Prostate gland (tissue), 2 donors: ENCODE results near the gene CSNK2B. TPM values are rescaled to one million over a fixed set of nuclear protein-coding genes. Genes with fewer than 3 reads are reported as not detected.

ENCODE experiments used
- DNase-seq: peaks from one replicate; pipeline ENCODE4 v3.0.0-alpha.2; 2019; ENCODE audit warnings: low spot score
- H3K27ac ChIP-seq, 2 donors: fragments of 200-600 bp; sonication (generic); 2 replicates each; pipeline ENCODE4 v1.5.1; 2017 to 2019
- H3K27me3 ChIP-seq: fragments of 200-600 bp; sonication (generic); replicated peaks from 2 replicates; pipeline ENCODE4 v1.5.1; 2019; ENCODE audit not compliant: insufficient read depth
- H3K36me3 ChIP-seq, 2 donors: fragments of 200-600 bp; sonication (generic); 1 replicate in 1 of 2; 2 replicates in 1 of 2; pipeline versions ENCODE4 v1.5.1 to v1.8.1; 2017 to 2019
- H3K4me1 ChIP-seq: fragments of 200-600 bp; sonication (generic); replicated peaks from 2 replicates; pipeline ENCODE4 v1.5.1; 2019
- H3K4me3 ChIP-seq, 2 donors: fragments of 200-600 bp; sonication (generic); 2 replicates each; pipeline ENCODE4 v1.5.1; 2017 to 2019
- H3K9me3 ChIP-seq: fragments of 200-600 bp; sonication (generic); 2 replicates; pipeline ENCODE4 v1.5.1; 2017
- CTCF ChIP-seq, 4 experiments: fragments of 200-600 bp in 2 of 4; fragments of 450-650 bp in 2 of 4; sonication (generic) in 2 of 4; IDR thresholded peaks; 1 replicate in 3 of 4; 2 replicates in 1 of 4; pipeline ENCODE4 v1.5.1; 2016 to 2019; ENCODE audit warnings: antibody characterized with exemption in 4 of 4, mild to moderate bottlenecking in 2 of 4, moderate library complexity in 2 of 4
- POLR2A ChIP-seq: fragments of 450-650 bp; IDR thresholded peaks from one replicate; pipeline ENCODE4 v1.6.1; 2016; ENCODE audit warnings: antibody characterized with exemption, mild to moderate bottlenecking
- POLR2AphosphoS5 ChIP-seq: sonication (generic); formaldehyde crosslinking; IDR thresholded peaks from one replicate; pipeline ENCODE4 v1.6.1; 2017; ENCODE audit warnings: antibody characterized with exemption
- WGBS: methylation state at CpG from one replicate; pipeline ENCODE4 v1.1.5; 2018; 5-methylcytosine and 5-hydroxymethylcytosine counted together
- intact Hi-C: fragments of 100-400 bp; cut with DNase I; formaldehyde crosslinking; loops from one replicate; pipeline ENCODE4 v1.14.2; 2022
- total RNA-seq, 2 donors: library from RNA; depleted of rRNA; stranded (reverse); fragments of >200 nt; gene quantifications; one replicate each; pipeline ENCODE4 v1.1.0, GENCODE V29; 2016

Gene CSNK2B
- total RNA-seq, 2 donors from 2014 or later: 214 to 285 TPM

- Histone ChIP-seq H3K27ac (no peak overlapping the region), H3K27me3 (no peaks in the 10 kb centered on the region), H3K4me3 (no peak overlapping the region), H3K36me3 (peaks cover 60 to 61% of the 10 kb centered on the region in 2 donors), H3K4me1 (no peaks in the 10 kb centered on the region), H3K9me3 (no peaks in the 10 kb centered on the region)
- DNase-seq: no peak
- intact Hi-C loops: no loop called here
- WGBS: 92% methylated on average over 19 of the region's 19 CpGs
- TF ChIP-seq POLR2AphosphoS5 (no peak), CTCF (IDR thresholded peaks at IDR 0.05) (no peak), POLR2A (no peak)
Measured at GRCh38 chr6:31627690-31628287, 38.1 kb upstream of the CSNK2B start.

- Histone ChIP-seq H3K36me3 (peaks cover 60 to 66% of the 10 kb centered on the region in 2 donors), H3K4me3 (no peak overlapping the region), H3K27ac (no peak overlapping the region), H3K9me3 (no peaks in the 10 kb centered on the region), H3K27me3 (no peaks in the 10 kb centered on the region), H3K4me1 (no peaks in the 10 kb centered on the region)
- no peak for DNase-seq
- intact Hi-C loops: no loop called here
- WGBS: 83% methylated on average over 7 of the region's 7 CpGs
- TF ChIP-seq CTCF (IDR thresholded peaks at IDR 0.05) (no peak), POLR2AphosphoS5 (no peak), POLR2A (no peak)
Measured at GRCh38 chr6:31629014-31629413, 36.9 kb upstream of the CSNK2B start.

- no peak overlapping the region for H3K27ac ChIP-seq
- TF ChIP-seq POLR2A: no peak
- TF ChIP-seq CTCF (IDR thresholded peaks at IDR 0.05): no peak
- no peak for TF ChIP-seq POLR2AphosphoS5
- intact Hi-C loops: no loop called here
- 90% methylated on average over 25 of the region's 25 CpGs for WGBS
- H3K4me3 ChIP-seq: no peak overlapping the region
- peaks cover 53 to 57% of the 10 kb centered on the region in 2 donors for H3K36me3 ChIP-seq
- H3K4me1 ChIP-seq: no peaks in the 10 kb centered on the region
- no peaks in the 10 kb centered on the region for H3K9me3 ChIP-seq
- H3K27me3 ChIP-seq: no peaks in the 10 kb centered on the region
- no peak for DNase-seq
Measured at GRCh38 chr6:31630177-31630934, 35.5 kb upstream of the CSNK2B start.

GRCh38 chr6:31631209-31631608 lies 34.7 kb upstream of the CSNK2B start:
- TF ChIP-seq POLR2AphosphoS5 (no peak), CTCF (IDR thresholded peaks at IDR 0.05) (no peak), POLR2A (no peak)
- no peaks in the 10 kb centered on the region for H3K9me3 ChIP-seq
- H3K4me3 ChIP-seq: no peak overlapping the region
- H3K36me3 ChIP-seq: peaks cover 48 to 57% of the 10 kb centered on the region in 2 donors
- no peaks in the 10 kb centered on the region for H3K4me1 ChIP-seq
- H3K27me3 ChIP-seq: no peaks in the 10 kb centered on the region
- no peak overlapping the region for H3K27ac ChIP-seq
- intact Hi-C loops: no loop called here
- 77% methylated on average over 16 of the region's 16 CpGs for WGBS
- no peak for DNase-seq
